ENCODE results near the gene ZSCAN25. TPM values are rescaled to one million over a fixed set of nuclear protein-coding genes. Genes with fewer than 3 reads are reported as not detected.

The ZSCAN25 gene
- polyA plus RNA-seq, 1 donor = 8.8 TPM

Other genes starting within 250 kb of the ZSCAN25 start
- gene ARPC1B, start 242.2 kb upstream of the ZSCAN25 start, polyA plus RNA-seq (ENCODE audit: insufficient read length) = 35.0 TPM
- gene PDAP1, start 208.3 kb upstream of the ZSCAN25 start, polyA plus RNA-seq (ENCODE audit: insufficient read length) = 109 TPM
- 68.8 TPM for gene BUD31, start 208.0 kb upstream of the ZSCAN25 start, polyA plus RNA-seq (ENCODE audit: insufficient read length)
- gene PTCD1, start 178.1 kb upstream of the ZSCAN25 start, polyA plus RNA-seq (ENCODE audit: insufficient read length) = 3.7 TPM
- 38.6 TPM for gene CPSF4, start 178.0 kb upstream of the ZSCAN25 start, polyA plus RNA-seq (ENCODE audit: insufficient read length)
- 366 TPM for gene ATP5MF, start 150.8 kb upstream of the ZSCAN25 start, polyA plus RNA-seq (ENCODE audit: insufficient read length)
- 37.8 TPM for gene ZNF789, start 144.1 kb upstream of the ZSCAN25 start, polyA plus RNA-seq (ENCODE audit: insufficient read length)
- 9.7 TPM for gene ZNF394, start 116.7 kb upstream of the ZSCAN25 start, polyA plus RNA-seq (ENCODE audit: insufficient read length)
- gene ZKSCAN5, start 112.3 kb upstream of the ZSCAN25 start, polyA plus RNA-seq (ENCODE audit: insufficient read length) = 9.4 TPM
- gene FAM200A, start 64.8 kb upstream of the ZSCAN25 start, polyA plus RNA-seq (ENCODE audit: insufficient read length) = 8.6 TPM
- gene ZNF655, start 58.3 kb upstream of the ZSCAN25 start, polyA plus RNA-seq (ENCODE audit: insufficient read length) = 46.1 TPM
- 0.77 TPM for gene TMEM225B, start 18.7 kb upstream of the ZSCAN25 start, polyA plus RNA-seq (ENCODE audit: insufficient read length)
- gene CYP3A5, start 63.0 kb downstream of the ZSCAN25 start, polyA plus RNA-seq (ENCODE audit: insufficient read length) = 0.71 TPM
- 0.24 TPM for gene CYP3A7, start 118.2 kb downstream of the ZSCAN25 start, polyA plus RNA-seq (ENCODE audit: insufficient read length)
- gene CYP3A4, start 167.2 kb downstream of the ZSCAN25 start, polyA plus RNA-seq (ENCODE audit: insufficient read length) = 0.22 TPM
- gene CYP3A43, start 211.1 kb downstream of the ZSCAN25 start, polyA plus RNA-seq (ENCODE audit: insufficient read length) = not detected

All from forelimb muscle (tissue), 1 donor.